Measurements from ENCODE around the gene PARP9.

Gene PARP9

DNA sequence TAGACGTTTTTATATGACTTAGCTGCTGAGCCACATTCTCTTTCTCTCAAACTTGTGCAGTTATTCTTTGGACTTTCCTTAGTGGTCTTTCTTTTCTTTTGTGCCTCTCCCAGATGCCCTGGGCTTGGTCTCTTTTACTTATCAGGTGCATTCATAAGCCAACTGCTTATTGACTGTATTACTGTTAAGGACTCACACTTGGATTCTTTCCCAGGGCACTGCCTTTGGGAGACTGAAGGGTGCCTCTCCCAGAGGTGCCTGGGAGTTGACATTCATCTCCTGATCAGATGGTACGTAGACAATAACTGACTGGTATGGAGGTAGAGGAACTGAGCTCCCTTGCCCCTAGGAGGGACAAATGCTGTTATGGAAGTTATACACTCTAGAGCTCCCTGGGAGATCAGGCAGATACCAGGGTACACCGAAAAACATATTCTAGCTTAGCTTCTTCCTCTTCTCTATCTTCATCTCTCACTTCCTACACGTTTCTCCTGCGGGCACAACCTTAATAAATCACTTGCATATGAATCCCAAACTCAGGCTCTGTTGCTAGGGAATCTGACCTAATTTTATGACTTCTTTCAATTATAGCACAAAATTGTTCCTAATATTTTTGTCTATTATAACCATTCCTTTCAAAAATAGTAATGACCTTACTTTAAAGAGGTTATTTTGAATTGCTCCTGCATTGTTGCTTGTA lies 38.1 kb upstream of the PARP9 start:
- H3K4me3 ChIP-seq (ENCODE audit: low read length) = no peak overlapping the region
- TF ChIP-seq, protein P1, sequence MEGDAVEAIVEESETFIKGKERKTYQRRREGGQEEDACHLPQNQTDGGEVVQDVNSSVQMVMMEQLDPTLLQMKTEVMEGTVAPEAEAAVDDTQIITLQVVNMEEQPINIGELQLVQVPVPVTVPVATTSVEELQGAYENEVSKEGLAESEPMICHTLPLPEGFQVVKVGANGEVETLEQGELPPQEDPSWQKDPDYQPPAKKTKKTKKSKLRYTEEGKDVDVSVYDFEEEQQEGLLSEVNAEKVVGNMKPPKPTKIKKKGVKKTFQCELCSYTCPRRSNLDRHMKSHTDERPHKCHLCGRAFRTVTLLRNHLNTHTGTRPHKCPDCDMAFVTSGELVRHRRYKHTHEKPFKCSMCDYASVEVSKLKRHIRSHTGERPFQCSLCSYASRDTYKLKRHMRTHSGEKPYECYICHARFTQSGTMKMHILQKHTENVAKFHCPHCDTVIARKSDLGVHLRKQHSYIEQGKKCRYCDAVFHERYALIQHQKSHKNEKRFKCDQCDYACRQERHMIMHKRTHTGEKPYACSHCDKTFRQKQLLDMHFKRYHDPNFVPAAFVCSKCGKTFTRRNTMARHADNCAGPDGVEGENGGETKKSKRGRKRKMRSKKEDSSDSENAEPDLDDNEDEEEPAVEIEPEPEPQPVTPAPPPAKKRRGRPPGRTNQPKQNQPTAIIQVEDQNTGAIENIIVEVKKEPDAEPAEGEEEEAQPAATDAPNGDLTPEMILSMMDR (conservative IDR thresholded peaks at IDR 0.05; ENCODE audit: low read length) = no peak
- DNase-seq (ENCODE audit: low read depth) = no peak

DNA sequence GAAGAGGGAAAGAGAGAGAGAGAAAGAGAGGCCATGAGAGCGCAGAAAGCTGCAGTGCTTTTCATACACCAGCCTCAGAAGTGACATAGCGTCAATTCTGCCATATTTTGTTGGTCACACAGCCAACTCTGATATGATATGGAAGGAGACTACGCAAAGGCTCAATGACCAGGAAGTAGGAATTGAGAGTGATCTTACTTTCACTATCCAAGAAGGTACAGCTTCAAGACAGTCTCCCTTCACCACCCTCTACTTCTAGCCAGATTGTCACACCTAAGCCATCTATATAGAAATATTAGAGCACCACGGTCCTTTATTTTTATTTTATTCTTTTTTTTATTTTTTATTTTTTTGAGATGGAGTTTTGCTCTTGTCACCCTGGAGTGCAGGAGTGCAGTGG lies 34.5 kb upstream of the PARP9 start:
- TF ChIP-seq, protein P1 (conservative IDR thresholded peaks at IDR 0.05; ENCODE audit: low read length) = no peak
- DNase-seq (ENCODE audit: low read depth) = no peak
- no peak overlapping the region for H3K4me3 ChIP-seq (ENCODE audit: low read length)

DNA sequence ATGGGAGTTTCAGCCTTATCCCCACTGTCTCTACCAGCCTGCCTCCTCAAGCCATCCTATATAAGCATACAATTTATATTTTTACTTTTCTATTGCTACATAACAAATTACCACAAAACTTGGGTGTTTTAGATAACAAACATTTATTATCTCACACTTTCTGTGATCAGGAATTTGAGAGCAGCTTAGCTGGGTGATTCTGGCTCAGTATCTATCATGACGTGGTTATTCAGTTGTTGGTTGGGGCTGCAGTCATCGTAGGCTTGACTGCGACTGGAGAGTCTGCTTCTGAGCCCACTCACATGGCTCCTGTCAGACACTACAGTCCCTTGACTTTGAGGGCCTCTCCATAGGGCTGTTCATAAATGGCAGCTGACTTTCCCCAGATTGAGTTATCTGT lies 34.1 kb upstream of the PARP9 start:
- no peak for DNase-seq (ENCODE audit: low read depth)
- TF ChIP-seq, protein P1 (conservative IDR thresholded peaks at IDR 0.05; ENCODE audit: low read length) = no peak
- no peak overlapping the region for H3K4me3 ChIP-seq (ENCODE audit: low read length)

GRCh38 chr3:122594025-122594424 lies 29.9 kb upstream of the PARP9 start:
- no peak for DNase-seq (ENCODE audit: low read depth)
- TF ChIP-seq, protein P1 (conservative IDR thresholded peaks at IDR 0.05; ENCODE audit: low read length) = no peak
- H3K4me3 ChIP-seq (ENCODE audit: low read length) = no peak overlapping the region

DNA sequence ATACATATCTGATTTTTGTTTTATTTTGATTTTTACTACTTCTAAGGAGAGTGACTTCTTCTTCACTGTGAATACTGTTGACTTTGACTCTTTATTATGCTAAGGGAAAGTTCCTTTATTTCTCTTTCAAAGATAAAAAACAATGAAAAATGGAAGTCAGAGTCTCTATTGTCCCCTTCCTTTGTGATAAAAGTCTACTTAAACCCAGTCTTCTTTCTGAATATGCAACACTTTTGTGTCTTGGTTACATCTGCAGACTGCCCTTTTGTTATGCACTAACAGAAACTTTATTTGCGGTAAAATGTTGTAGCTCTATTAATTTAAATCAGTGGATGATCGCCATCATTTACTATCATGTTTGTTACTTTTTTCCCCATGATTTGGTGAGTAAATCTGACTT lies 26.5 kb upstream of the PARP9 start:
- no peak overlapping the region for H3K4me3 ChIP-seq (ENCODE audit: low read length)
- TF ChIP-seq, protein P1 (conservative IDR thresholded peaks at IDR 0.05; ENCODE audit: low read length) = no peak
- DNase-seq (ENCODE audit: low read depth) = no peak

DNA sequence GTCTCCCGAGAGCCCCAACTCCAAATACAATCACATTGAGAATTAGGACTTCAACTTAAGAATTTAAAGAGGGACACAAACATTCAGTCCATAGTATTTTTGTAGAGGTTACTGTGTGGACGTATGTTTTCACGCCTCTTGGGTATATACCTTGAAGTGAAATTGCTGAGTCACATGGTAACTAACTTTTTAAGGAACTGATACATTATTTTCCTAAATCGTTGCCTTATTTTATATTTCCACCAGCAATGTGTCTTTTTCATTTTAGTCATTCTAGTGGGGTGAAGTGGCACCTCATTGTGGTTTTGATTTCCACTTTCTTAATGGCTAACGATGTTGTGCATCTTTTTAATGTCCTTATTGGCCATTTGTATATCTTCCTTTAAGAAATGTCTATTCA lies 25.2 kb upstream of the PARP9 start:
- no peak for DNase-seq (ENCODE audit: low read depth)
- no peak overlapping the region for H3K4me3 ChIP-seq (ENCODE audit: low read length)
- TF ChIP-seq, protein P1 (conservative IDR thresholded peaks at IDR 0.05; ENCODE audit: low read length) = no peak

DNA sequence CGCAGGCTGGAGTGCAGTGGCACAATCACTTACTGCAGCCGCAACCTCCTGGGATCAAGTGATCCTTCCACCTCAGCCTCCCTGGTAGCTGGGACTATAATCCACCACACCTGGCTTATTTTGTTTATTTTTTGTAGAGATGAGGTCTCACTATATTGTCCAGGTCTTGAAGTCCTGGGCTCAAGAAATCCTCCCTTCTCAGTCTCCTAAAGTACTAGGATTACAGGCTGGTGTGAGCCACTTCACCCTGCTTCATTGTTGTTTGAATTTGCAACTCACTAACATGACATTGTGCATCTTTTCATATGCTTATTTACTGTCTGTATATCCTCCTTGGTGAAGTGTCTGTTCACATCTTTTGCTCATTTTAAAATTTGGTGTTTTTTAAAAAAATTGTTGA lies 23.5 kb upstream of the PARP9 start:
- no peak overlapping the region for H3K4me3 ChIP-seq (ENCODE audit: low read length)
- TF ChIP-seq, protein P1 (conservative IDR thresholded peaks at IDR 0.05; ENCODE audit: low read length) = no peak
- DNase-seq (ENCODE audit: low read depth) = no peak
